ENCODE measurements around the gene MACROD2. TPM values are rescaled to one million over a fixed set of nuclear protein-coding genes. Genes with fewer than 3 reads are reported as not detected.

MACROD2 gene
- total RNA-seq, 2 donors from 2014 or later = 0.94 to 10.4 TPM

DNA sequence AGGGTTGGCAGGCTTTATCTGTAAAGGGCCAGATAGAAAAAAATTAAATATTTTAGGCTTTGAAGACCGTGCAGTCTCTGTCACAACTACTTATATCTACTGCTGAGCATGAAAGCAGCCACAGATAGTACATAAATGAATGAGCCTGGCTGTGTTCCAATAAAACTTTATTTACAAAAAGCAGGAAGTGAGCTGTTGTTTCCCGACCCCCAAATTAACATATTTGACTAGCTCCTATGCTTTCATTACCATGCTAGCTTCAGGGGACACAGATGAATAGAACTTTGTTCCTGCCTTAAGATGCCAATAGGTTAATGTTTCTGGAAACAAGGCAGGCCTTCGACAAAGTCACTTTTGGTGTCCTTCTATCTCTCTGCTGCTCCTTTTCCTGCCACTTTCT lies 1400.1 kb downstream of the MACROD2 start:
- Histone ChIP-seq H3K9me3 (no peaks in the 10 kb centered on the region), H3K4me1 (no peaks in the 10 kb centered on the region), H3K36me3 (no peaks in the 10 kb centered on the region), H3K4me3 (no peak overlapping the region), H3K27me3 (no peaks in the 10 kb centered on the region), H3K27ac (no peak overlapping the region)
- TF ChIP-seq, protein P1, sequence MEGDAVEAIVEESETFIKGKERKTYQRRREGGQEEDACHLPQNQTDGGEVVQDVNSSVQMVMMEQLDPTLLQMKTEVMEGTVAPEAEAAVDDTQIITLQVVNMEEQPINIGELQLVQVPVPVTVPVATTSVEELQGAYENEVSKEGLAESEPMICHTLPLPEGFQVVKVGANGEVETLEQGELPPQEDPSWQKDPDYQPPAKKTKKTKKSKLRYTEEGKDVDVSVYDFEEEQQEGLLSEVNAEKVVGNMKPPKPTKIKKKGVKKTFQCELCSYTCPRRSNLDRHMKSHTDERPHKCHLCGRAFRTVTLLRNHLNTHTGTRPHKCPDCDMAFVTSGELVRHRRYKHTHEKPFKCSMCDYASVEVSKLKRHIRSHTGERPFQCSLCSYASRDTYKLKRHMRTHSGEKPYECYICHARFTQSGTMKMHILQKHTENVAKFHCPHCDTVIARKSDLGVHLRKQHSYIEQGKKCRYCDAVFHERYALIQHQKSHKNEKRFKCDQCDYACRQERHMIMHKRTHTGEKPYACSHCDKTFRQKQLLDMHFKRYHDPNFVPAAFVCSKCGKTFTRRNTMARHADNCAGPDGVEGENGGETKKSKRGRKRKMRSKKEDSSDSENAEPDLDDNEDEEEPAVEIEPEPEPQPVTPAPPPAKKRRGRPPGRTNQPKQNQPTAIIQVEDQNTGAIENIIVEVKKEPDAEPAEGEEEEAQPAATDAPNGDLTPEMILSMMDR (IDR thresholded peaks at IDR 0.05) = no peak
- no peak for DNase-seq (ENCODE audit: low spot score)

DNA sequence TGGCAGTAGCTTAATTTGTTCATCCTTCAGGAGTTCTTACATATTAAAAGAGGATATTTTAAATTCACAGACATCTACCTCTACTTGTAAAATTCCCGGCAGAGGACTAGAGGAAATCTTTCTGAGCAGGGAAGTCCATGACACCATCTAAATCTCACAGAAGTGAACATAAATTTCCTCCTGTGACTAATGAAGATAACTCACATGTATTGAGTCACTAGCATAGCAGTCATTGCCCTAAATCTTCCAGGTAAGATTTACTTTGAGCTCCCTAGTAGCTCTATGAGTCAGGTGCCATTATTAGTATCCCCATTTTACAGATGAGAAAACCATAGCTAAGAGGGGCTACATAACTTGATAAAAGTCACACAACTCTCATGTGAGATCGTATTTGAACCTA lies 1400.7 kb downstream of the MACROD2 start:
- TF ChIP-seq, protein P1 (IDR thresholded peaks at IDR 0.05) = no peak
- no peaks in the 10 kb centered on the region for H3K36me3 ChIP-seq
- H3K4me1 ChIP-seq = no peaks in the 10 kb centered on the region
- no peak overlapping the region for H3K4me3 ChIP-seq
- DNase-seq (ENCODE audit: low spot score) = no peak
- H3K27ac ChIP-seq = no peak overlapping the region
- no peaks in the 10 kb centered on the region for H3K27me3 ChIP-seq
- H3K9me3 ChIP-seq = no peaks in the 10 kb centered on the region

DNA sequence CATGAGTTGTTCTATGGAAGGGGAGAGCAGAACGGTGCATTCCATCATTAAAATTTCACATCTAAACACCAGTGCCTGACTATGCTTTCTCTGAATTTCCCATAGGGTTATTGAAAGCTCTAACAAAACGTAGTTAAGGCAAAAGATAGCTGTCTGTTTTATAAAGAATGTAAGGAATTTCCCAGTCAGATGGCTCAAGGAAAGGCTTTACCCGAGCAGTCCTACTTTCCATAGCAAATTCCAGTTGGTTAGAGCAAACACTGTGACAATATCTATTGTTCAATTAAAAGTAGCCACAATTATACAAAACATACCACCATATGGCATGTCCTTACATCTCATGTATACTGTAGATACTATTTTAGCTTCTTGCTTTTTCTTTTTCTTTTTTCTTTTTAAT lies 1401.6 kb downstream of the MACROD2 start:
- no peak overlapping the region for H3K4me3 ChIP-seq

DNA sequence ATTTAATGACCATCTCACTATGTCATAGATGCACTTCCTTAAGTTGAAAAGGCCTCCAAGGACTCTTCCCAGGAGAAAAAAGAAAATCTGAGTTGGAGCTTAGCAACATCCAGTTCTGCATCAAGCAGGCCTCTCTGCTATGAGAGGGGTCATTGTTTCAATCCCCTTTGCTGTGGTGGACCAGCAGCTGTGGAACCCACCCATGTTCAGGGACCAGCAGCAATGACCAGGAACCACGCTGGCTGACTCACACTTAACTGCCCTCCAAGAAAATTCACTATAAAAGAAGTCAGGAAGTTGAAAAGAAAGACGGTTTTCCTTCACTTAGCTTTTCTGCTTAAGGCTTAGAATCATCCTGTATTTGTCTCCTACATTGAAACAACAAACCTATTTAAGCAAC lies 1404.5 kb downstream of the MACROD2 start:
- Histone ChIP-seq H3K27me3 (no peaks in the 10 kb centered on the region), H3K4me3 (no peak overlapping the region), H3K27ac (no peak overlapping the region), H3K9me3 (peaks cover 0 to 8% of the 10 kb centered on the region in 2 donors), H3K36me3 (no peaks in the 10 kb centered on the region), H3K4me1 (no peaks in the 10 kb centered on the region)
- TF ChIP-seq, protein P1 (IDR thresholded peaks at IDR 0.05) = no peak
- DNase-seq (ENCODE audit: low spot score) = no peak

More for the DNA sequence above, 1401.6 kb downstream of the MACROD2 start:
- H3K36me3 ChIP-seq = no peaks in the 10 kb centered on the region
- TF ChIP-seq, protein P1 (IDR thresholded peaks at IDR 0.05) = no peak
- H3K27me3 ChIP-seq = no peaks in the 10 kb centered on the region
- H3K9me3 ChIP-seq = no peaks in the 10 kb centered on the region
- no peak overlapping the region for H3K27ac ChIP-seq
- no peaks in the 10 kb centered on the region for H3K4me1 ChIP-seq
- DNase-seq (ENCODE audit: low spot score) = no peak

DNA sequence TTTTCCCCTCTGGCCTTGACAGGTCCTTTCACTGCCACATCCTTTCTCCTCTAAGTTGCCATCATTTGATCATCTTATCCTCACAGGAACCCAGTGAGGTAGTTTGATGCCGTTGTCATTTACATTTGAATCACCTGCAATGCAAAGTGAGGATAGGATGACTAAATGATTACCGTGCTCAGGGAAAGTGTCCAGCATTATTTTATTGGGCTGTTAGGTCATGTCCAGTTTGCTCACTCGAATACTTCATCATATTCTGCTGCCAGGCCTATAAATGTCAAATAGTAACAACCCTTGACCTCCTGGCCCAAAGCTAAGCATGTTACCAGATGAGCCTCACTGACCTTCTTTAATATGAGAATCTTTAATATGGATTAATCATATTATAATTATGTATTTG lies 1410.8 kb downstream of the MACROD2 start:
- H3K4me1 ChIP-seq = no peaks in the 10 kb centered on the region
- no peaks in the 10 kb centered on the region for H3K36me3 ChIP-seq
- H3K27me3 ChIP-seq = no peaks in the 10 kb centered on the region
- H3K4me3 ChIP-seq = no peak overlapping the region
- H3K9me3 ChIP-seq = peaks cover 0 to 8% of the 10 kb centered on the region in 2 donors
- H3K27ac ChIP-seq = no peak overlapping the region
- TF ChIP-seq, protein P1 (IDR thresholded peaks at IDR 0.05) = no peak
- no peak for DNase-seq (ENCODE audit: low spot score)

DNA sequence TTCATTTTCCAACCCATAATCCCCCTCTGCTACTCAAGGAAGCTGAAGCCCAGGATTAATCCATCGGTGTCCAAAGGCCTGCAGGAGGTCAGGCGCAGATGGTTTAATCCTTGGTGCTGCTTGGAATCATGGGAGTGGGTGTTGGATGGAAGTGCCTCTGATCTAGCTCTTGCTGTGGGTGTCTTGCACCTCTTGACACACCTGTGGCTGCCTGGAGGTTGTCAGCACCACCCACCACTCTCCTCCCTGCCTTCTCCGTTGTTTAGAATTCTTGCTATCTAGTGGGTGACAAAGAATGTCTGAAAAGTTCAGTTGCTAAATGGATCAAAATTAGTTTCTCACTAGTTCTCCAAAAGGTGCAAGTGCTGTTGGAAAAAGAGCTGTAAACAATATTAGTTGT lies 1416.5 kb downstream of the MACROD2 start:
- TF ChIP-seq, protein P1 (IDR thresholded peaks at IDR 0.05) = no peak
- no peak for DNase-seq (ENCODE audit: low spot score)
- no peaks in the 10 kb centered on the region for H3K9me3 ChIP-seq

More for the DNA sequence above, 1416.5 kb downstream of the MACROD2 start:
- H3K36me3 ChIP-seq = no peaks in the 10 kb centered on the region
- H3K4me3 ChIP-seq = no peak overlapping the region
- H3K27me3 ChIP-seq = no peaks in the 10 kb centered on the region
- no peak overlapping the region for H3K27ac ChIP-seq
- no peaks in the 10 kb centered on the region for H3K4me1 ChIP-seq

Measured in right atrium auricular region (tissue), 2 donors.